Measurements from ENCODE around the gene ACTL6B. TPM values are rescaled to one million over a fixed set of nuclear protein-coding genes. Genes with fewer than 3 reads are reported as not detected.

The ACTL6B gene
- total and polyA plus RNA-seq, 2 of the 13 experiments (the other 11 are each of a cell fraction or from before 2014, with no cell fraction given), result not detected

- TF ChIP-seq GPN1 (CRISPR knock-in tag; IDR thresholded peaks at IDR 0.05; ENCODE audit: borderline replicate concordance) (no peak), ZFY (CRISPR knock-in tag; IDR thresholded peaks at IDR 0.05) (no peak), NCOA5 (CRISPR knock-in tag; IDR thresholded peaks at IDR 0.05) (no peak), STAT6 (CRISPR knock-in tag; IDR thresholded peaks at IDR 0.05; ENCODE audit: borderline replicate concordance) (peak; percentile 67; the same call in 1 of the 2 replicates), ZNF503 (CRISPR knock-in tag; IDR thresholded peaks at IDR 0.05) (no peak), ZNF747 (CRISPR knock-in tag; IDR thresholded peaks at IDR 0.05; ENCODE audit: borderline replicate concordance) (no peak), CBX2 (IDR thresholded peaks at IDR 0.05; ENCODE audit: low read depth, low read length) (no peak), CBX2 (CRISPR knock-in tag; IDR thresholded peaks at IDR 0.05; ENCODE audit: low read depth) (no peak; the same call in 1 of the 2 replicates), XBP1 (CRISPR knock-in tag; IDR thresholded peaks at IDR 0.05) (no peak), MXD3 (CRISPR knock-in tag; IDR thresholded peaks at IDR 0.05) (no peak; the same call in 1 of the 2 replicates), CAMTA2 (CRISPR knock-in tag; IDR thresholded peaks at IDR 0.05; ENCODE audit: borderline replicate concordance) (peak; percentile 61; the same call in 1 of the 2 replicates), ZNF687 (CRISPR knock-in tag; IDR thresholded peaks at IDR 0.05) (no peak), CCDC6 (CRISPR knock-in tag; IDR thresholded peaks at IDR 0.05) (no peak), PBX2 (CRISPR knock-in tag; IDR thresholded peaks at IDR 0.05) (no peak), HES4 (CRISPR knock-in tag; IDR thresholded peaks at IDR 0.05; ENCODE audit: borderline replicate concordance) (0 out of 2 replicates have a peak, but pooled peaks have one; percentile 39), PHF5A (CRISPR knock-in tag; IDR thresholded peaks at IDR 0.05; ENCODE audit: low read depth, unreplicated experiment) (no peak), LBX2 (CRISPR knock-in tag; IDR thresholded peaks at IDR 0.05; ENCODE audit: borderline replicate concordance) (0 out of 2 replicates have a peak, but pooled peaks have one; percentile 11), ZNF30 (CRISPR knock-in tag; IDR thresholded peaks at IDR 0.05) (no peak), NFIB (CRISPR knock-in tag; IDR thresholded peaks at IDR 0.05; ENCODE audit: borderline replicate concordance) (no peak), ZSCAN29 (CRISPR knock-in tag; conservative IDR thresholded peaks at IDR 0.05) (peak; percentile 86)
These were observed 49.1 kb upstream of the ACTL6B start (continued) for GRCh38 chr7:100705320-100705752.
